ENCODE measurements around the gene TFCP2.
A peak's percentile ranks its signal among the peaks of the same experiment; 100 is the strongest.

- TF ChIP-seq CTCF (IDR thresholded peaks at IDR 0.05 in 8 of 11, conservative IDR thresholded peaks at IDR 0.05 in 3 of 11) = peak in 3 of 11 experiments; percentile 11 to 28 (median 13)
- peak; percentile 94 to 99 (median 99) for TF ChIP-seq POLR2A (IDR thresholded peaks at IDR 0.05)
- peak; percentile 100 for TF ChIP-seq POLR2AphosphoS5 (IDR thresholded peaks at IDR 0.05)
Measured at GRCh38 chr12:51083126-51083833, 89.7 kb downstream of the TFCP2 start, which contains the start of gene CSRNP2.
